ENCODE results near the gene EGF.

The EGF gene

DNA sequence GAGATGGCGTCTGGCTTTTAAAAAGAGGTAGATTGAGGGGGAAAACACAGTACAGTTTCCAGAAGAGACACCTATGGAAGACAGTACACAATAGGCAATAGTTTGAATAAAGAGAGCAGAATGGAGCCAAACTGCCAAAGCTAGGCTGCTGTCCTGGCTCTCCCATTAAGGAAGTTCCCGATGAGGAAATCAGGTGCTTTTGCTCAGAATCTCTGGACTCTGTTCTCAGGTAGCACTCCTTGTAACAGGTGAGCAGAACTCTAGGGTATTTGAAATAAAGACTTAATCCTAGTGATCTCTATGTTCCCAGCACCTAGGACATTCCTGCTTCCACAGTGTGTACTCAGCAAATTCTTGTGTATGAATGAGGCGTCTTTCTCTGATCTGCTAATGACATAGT lies 1.6 kb downstream of the EGF start:
- TF ChIP-seq, protein P1, sequence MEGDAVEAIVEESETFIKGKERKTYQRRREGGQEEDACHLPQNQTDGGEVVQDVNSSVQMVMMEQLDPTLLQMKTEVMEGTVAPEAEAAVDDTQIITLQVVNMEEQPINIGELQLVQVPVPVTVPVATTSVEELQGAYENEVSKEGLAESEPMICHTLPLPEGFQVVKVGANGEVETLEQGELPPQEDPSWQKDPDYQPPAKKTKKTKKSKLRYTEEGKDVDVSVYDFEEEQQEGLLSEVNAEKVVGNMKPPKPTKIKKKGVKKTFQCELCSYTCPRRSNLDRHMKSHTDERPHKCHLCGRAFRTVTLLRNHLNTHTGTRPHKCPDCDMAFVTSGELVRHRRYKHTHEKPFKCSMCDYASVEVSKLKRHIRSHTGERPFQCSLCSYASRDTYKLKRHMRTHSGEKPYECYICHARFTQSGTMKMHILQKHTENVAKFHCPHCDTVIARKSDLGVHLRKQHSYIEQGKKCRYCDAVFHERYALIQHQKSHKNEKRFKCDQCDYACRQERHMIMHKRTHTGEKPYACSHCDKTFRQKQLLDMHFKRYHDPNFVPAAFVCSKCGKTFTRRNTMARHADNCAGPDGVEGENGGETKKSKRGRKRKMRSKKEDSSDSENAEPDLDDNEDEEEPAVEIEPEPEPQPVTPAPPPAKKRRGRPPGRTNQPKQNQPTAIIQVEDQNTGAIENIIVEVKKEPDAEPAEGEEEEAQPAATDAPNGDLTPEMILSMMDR (conservative IDR thresholded peaks at IDR 0.05; ENCODE audit: low read depth, low read length) = no peak
- DNase-seq (ENCODE audit: low read depth) = no peak
- H3K4me3 ChIP-seq (ENCODE audit: low read length) = no peak overlapping the region

DNA sequence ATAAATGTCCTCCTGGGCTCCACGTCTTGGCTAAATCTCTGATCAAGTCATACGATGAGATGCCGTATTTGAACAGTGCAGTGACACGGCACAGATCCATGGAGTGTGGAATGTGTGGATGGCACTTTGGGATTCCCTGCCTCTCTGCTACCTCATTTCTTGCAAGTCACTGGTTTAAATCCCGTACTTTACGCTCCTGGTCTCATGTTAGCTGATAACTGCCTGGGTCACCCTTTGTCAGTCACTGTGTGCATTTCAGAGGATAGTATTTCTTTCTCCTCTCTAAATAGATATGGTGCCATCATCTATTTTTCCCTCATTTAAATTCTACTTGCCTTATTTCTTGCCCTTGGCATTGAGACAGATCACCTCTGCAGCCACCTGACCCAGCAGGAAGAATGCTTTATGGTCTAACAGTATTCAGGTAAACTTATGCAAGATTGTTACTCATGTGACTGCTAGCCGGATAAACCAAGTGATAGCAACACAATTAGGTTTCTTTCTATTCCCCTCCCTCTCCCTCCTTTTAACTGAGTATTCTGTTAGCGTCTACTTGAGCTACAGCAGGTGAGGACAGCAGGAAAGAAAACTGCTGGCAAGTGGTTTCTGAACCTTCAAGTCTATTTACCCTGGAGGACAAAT lies 2.8 kb downstream of the EGF start:
- no peak for DNase-seq (ENCODE audit: low read depth)
- TF ChIP-seq, protein P1 (conservative IDR thresholded peaks at IDR 0.05; ENCODE audit: low read depth, low read length) = no peak
- no peak overlapping the region for H3K4me3 ChIP-seq (ENCODE audit: low read length)

DNA sequence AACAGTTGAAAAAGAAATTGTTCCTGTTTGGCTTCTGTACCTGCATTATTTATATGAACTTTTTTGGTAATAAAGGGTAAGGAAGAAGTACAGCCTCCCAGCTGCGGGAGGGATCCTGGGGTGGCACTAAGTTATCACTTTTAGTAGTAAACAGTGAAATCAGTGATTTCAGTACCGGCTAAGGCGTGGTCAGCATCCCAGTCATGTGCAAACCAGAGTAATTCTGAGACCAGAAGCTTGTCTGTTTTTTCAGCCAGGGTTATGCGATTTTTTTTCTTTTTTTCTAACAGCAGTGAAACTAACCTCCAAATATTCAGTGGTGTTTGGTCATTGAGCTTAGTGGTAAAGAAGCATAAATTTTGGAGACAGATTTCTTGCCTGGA lies 3.3 kb downstream of the EGF start:
- TF ChIP-seq, protein P1 (conservative IDR thresholded peaks at IDR 0.05; ENCODE audit: low read depth, low read length) = no peak
- DNase-seq (ENCODE audit: low read depth) = no peak
- H3K4me3 ChIP-seq (ENCODE audit: low read length) = no peak overlapping the region

DNA sequence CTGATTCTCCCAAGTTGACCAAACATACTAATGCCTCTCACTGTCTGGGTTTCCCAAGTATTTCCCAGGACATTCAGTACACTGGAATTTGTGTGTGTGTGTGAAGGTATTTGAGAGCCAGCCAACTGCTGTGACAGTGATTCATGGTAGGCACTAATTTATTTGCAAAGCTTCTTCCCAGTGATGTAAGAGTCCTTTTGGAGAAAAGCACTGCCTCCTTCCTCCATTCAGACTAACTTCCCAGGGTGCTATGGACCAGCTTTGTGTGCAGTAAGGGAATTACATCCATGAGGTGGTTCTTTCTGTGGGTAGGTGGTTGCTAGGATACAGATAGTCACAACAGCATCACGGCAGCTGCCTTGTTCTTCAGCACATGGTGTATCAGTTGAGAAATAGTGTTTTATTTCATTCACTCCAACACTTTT lies 8.7 kb downstream of the EGF start:
- peak; percentile 85 for DNase-seq (ENCODE audit: low read depth)
- TF ChIP-seq, protein P1 (conservative IDR thresholded peaks at IDR 0.05; ENCODE audit: low read depth, low read length) = no peak
- H3K4me3 ChIP-seq (ENCODE audit: low read length) = no peak overlapping the region

DNA sequence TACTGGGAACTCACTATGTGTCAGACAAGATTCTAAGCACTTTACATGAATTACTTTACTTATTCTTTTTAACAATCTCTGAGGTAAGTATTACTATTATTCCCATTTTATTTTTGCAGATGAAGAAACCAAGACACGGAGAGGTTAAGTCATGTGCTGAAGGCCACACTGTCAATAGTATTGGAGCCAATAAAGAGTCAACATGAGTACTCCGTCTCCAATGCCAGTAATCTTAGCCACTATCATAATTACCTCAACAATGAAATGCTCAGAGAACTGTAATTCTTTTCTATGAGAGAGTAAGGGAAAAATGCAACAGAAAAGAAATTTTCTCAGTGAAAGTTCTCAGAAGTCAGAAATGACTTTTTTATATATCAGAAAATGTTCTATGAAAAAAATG lies 12.7 kb downstream of the EGF start:
- TF ChIP-seq, protein P1 (conservative IDR thresholded peaks at IDR 0.05; ENCODE audit: low read depth, low read length) = no peak
- no peak overlapping the region for H3K4me3 ChIP-seq (ENCODE audit: low read length)
- DNase-seq (ENCODE audit: low read depth) = no peak

DNA sequence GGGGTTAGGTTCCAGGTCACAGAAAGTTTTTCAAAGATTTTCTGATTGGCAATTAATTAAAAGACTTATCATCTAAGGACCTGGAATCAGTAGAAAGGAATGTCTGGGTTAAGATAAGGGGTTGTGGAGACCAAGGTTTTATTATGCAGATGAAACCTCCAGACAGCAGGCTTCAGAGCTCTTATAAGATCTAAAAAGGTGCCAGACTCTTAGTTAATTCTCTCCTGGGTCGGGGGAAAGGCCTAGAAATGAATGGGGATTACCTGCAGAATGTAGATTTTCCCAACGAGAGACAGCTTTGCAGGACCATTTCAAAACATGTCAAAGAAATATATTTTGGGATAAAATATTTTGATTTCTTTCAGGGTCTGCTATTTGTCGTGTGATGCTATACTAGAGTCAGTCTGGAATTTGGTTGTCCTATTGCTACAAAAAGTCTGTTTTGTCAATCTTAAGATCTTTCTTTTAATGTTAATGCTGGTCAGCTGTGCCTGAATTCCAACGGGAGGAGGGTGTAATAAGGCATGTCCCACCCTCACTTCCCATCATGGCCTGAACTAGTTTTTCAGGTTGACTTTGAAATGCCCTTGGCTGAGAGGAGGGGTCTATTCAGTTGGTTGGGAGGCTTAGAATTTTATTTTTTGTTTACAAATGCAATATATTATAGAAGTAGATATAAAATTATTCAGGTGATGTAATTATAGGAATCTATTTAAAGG lies 15.8 kb downstream of the EGF start:
- DNase-seq (ENCODE audit: low read depth) = no peak
- TF ChIP-seq, protein P1 (conservative IDR thresholded peaks at IDR 0.05; ENCODE audit: low read depth, low read length) = no peak
- no peak overlapping the region for H3K4me3 ChIP-seq (ENCODE audit: low read length)

DNA sequence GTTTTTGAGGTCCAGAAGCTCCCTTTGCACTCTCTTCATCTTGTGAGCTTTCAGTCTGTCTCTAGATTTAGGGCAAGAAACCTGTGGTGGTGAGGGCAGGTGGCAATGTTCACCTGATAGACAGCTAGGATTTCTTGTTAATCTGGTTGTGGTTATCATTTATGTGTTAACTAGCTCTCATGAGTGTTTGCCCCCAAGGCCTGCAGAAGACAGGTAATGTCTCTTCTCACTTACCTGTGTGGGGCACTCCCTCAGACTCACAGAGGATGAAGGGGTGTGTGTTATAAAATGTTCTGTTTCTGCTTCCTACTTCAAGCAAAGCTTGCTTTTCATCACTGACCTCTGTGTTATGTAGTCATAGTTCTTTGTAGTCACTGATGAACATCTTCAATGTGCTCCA lies 17.8 kb downstream of the EGF start:
- H3K4me3 ChIP-seq (ENCODE audit: low read length) = no peak overlapping the region
- DNase-seq (ENCODE audit: low read depth) = no peak
- TF ChIP-seq, protein P1 (conservative IDR thresholded peaks at IDR 0.05; ENCODE audit: low read depth, low read length) = no peak
